HG02970 (cell line): ENCODE measurements around the gene TNFRSF13B.
"Not testable (repeated sequence)": the region's sequence is repeated elsewhere in the genome, so short reads cannot be mapped to it uniquely, and the experiment has no call there.

ENCODE experiments used
- ATAC-seq: cut with Tn5 transposase; IDR thresholded peaks from one replicate; pipeline ENCODE4 v1.9.1; 2021; ENCODE audit warnings: mild to moderate bottlenecking, moderate library complexity, moderate number of reproducible peaks; ENCODE audit not compliant: unreplicated experiment, low FRiP score

Gene TNFRSF13B

GRCh38 chr17:16929035-16929680 is 42.8 kb downstream of the TNFRSF13B start:
- ATAC-seq = no peak

GRCh38 chr17:16928406-16929034 is 43.4 kb downstream of the TNFRSF13B start:
- no peak for ATAC-seq

GRCh38 chr17:16927641-16928321 is 44.1 kb downstream of the TNFRSF13B start:
- ATAC-seq = no peak

- no peak for ATAC-seq
Measured at GRCh38 chr17:16926571-16927451, 45.1 kb downstream of the TNFRSF13B start.

- no peak for ATAC-seq
Measured at GRCh38 chr17:16926061-16926511, 45.8 kb downstream of the TNFRSF13B start.

GRCh38 chr17:16925461-16926060 is 46.4 kb downstream of the TNFRSF13B start:
- ATAC-seq = no peak

- no peak for ATAC-seq
Measured at GRCh38 chr17:16924696-16925440, 47.0 kb downstream of the TNFRSF13B start.

- ATAC-seq = no peak
Measured at GRCh38 chr17:16923904-16924695, 47.8 kb downstream of the TNFRSF13B start.

- ATAC-seq = no peak
Measured at GRCh38 chr17:16923097-16923903, 48.6 kb downstream of the TNFRSF13B start.

GRCh38 chr17:16922386-16923096 is 49.4 kb downstream of the TNFRSF13B start:
- ATAC-seq = no peak

GRCh38 chr17:16921451-16921850 is 50.5 kb downstream of the TNFRSF13B start:
- ATAC-seq = not testable (repeated sequence)

- ATAC-seq = no peak
Measured at GRCh38 chr17:16920628-16921020, 51.3 kb downstream of the TNFRSF13B start.

- no peak for ATAC-seq
Measured at GRCh38 chr17:16919663-16920627, 52.0 kb downstream of the TNFRSF13B start.

- no peak for ATAC-seq
Measured at GRCh38 chr17:16918443-16918842, 53.5 kb downstream of the TNFRSF13B start.

GRCh38 chr17:16917671-16918394 is 54.1 kb downstream of the TNFRSF13B start:
- no peak for ATAC-seq

- ATAC-seq = no peak
Measured at GRCh38 chr17:16916557-16916920, 55.4 kb downstream of the TNFRSF13B start.
